Measurements from ENCODE around the gene TECR. TPM values are rescaled to one million over a fixed set of nuclear protein-coding genes. Genes with fewer than 3 reads are reported as not detected.

TECR gene
- total RNA-seq, 4 donors from 2014 or later, result 117 to 165 (median 147) TPM

- TF ChIP-seq POLR2A (IDR thresholded peaks at IDR 0.05) (no peak), CTCF (IDR thresholded peaks at IDR 0.05) (no peak)
- intact Hi-C loops (cut with DNase I; ENCODE audit: low total_unique reads), result no loop called here
- 54 to 61% methylated on average over 12 of the region's 12 CpGs for WGBS, 2 donors
- H3K4me3 ChIP-seq (ENCODE audit: low read depth, poor library complexity, severe bottlenecking), result no peak overlapping the region
- DNase-seq (ENCODE audit: low spot score in 2 of 2), result no peak
These were observed 26.7 kb downstream of the TECR start for GRCh38 chr19:14555918-14556661.

- peak in 1 of 2 donors; percentile 93 for DNase-seq (ENCODE audit: low spot score in 2 of 2)
- WGBS, 2 donors, result 10 to 13% methylated on average over 13 to 16 of the region's 18 CpGs
- TF ChIP-seq CTCF (IDR thresholded peaks at IDR 0.05) (peak in 2 of 3 donors; percentile 8 to 69), POLR2A (IDR thresholded peaks at IDR 0.05) (no peak)
- intact Hi-C loops (cut with DNase I; ENCODE audit: low total_unique reads), result no loop called here
- no peak overlapping the region for H3K4me3 ChIP-seq (ENCODE audit: low read depth, poor library complexity, severe bottlenecking)
These were observed 27.3 kb downstream of the TECR start for GRCh38 chr19:14556662-14557188.

- WGBS, 2 donors, result 43 to 60% methylated on average over 22 to 23 of the region's 23 CpGs
- no peak overlapping the region for H3K4me3 ChIP-seq (ENCODE audit: low read depth, poor library complexity, severe bottlenecking)
- no peak for TF ChIP-seq POLR2A (IDR thresholded peaks at IDR 0.05)
- TF ChIP-seq CTCF (IDR thresholded peaks at IDR 0.05), result no peak
- DNase-seq (ENCODE audit: low spot score in 2 of 2), result no peak
- intact Hi-C loops (cut with DNase I; ENCODE audit: low total_unique reads), result no loop called here
These were observed 29.1 kb downstream of the TECR start for GRCh38 chr19:14558370-14559066.

GRCh38 chr19:14559916-14560775 lies 30.8 kb downstream of the TECR start:
- intact Hi-C loops (cut with DNase I; ENCODE audit: low total_unique reads), result loop anchor here (10.0 kb wide), 1 partner anchor 125 kb away; no protein-coding TSS in a partner anchor
- 48 to 55% methylated on average over 27 of the region's 28 CpGs for WGBS, 2 donors
- TF ChIP-seq POLR2A (IDR thresholded peaks at IDR 0.05), result no peak
- no peak for TF ChIP-seq CTCF (IDR thresholded peaks at IDR 0.05)
- no peak overlapping the region for H3K4me3 ChIP-seq (ENCODE audit: low read depth, poor library complexity, severe bottlenecking)
- no peak for DNase-seq (ENCODE audit: low spot score in 2 of 2)

GRCh38 chr19:14560776-14561108 lies 31.3 kb downstream of the TECR start:
- WGBS, 2 donors, result 69 to 86% methylated on average over 6 of the region's 6 CpGs
- no peak for DNase-seq (ENCODE audit: low spot score in 2 of 2)
- intact Hi-C loops (cut with DNase I; ENCODE audit: low total_unique reads), result loop anchor here (10.0 kb wide), 1 partner anchor 124 kb away; no protein-coding TSS in a partner anchor

More at GRCh38 chr19:14560776-14561108, 31.3 kb downstream of the TECR start:
- H3K4me3 ChIP-seq (ENCODE audit: low read depth, poor library complexity, severe bottlenecking), result no peak overlapping the region
- TF ChIP-seq CTCF (IDR thresholded peaks at IDR 0.05) (no peak), POLR2A (IDR thresholded peaks at IDR 0.05) (no peak)

Measured in lower leg skin (tissue), 4 donors.